ENCODE measurements around the gene RWDD2A.
A peak's percentile ranks its signal among the peaks of the same experiment; 100 is the strongest.

Gene RWDD2A

GRCh38 chr6:83221276-83221675 lies 28.1 kb downstream of the RWDD2A start (continued):
- no peak for TF ChIP-seq ZNF558 (tag by site-specific recombination; IDR thresholded peaks at IDR 0.05)
- TF ChIP-seq REPIN1 (tag by site-specific recombination; IDR thresholded peaks at IDR 0.05; ENCODE audit: low read depth): no peak
- no peak for TF ChIP-seq ZNF555 (tag by site-specific recombination; conservative IDR thresholded peaks at IDR 0.05)
- no peak for TF ChIP-seq ZSCAN30 (tag by site-specific recombination; IDR thresholded peaks at IDR 0.05)

DNA sequence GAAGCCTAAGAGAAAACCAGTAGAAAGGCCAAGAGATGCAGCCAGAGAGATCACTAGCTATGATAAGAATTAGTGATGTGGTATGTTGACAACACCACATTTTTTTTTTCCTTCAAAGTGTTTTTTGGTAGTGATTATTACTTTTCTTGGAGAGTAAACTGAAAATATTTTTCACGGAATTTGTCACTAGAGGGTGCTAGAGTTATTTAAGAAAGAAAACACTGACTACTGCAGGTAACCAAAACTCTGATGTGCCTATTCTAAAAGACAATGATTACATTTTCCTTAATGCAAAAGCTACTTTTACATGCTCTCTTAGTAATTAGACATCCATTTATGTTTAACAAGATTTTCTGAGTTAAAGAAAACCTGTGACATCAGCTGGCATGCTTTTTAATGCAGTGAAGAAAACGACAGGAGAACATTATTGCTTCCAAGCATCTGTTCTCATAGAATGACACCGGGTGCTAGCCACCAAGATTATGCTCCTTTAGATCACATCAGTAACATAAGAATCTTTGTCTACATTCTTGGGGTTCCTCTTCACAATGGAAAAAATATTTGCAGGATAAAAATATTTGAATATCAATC lies 28.8 kb downstream of the RWDD2A start:
- H3K27ac ChIP-seq (ENCODE audit: extremely low read depth, low read depth, low read length): no peak overlapping the region
- POLR2A ChIA-PET: interaction anchor here (0.8 to 0.9 kb wide), 2 partner anchors 155 to 292 kb away, joined by 3 read pairs; partner anchors contain the start of gene DOP1A
- TF ChIP-seq, protein P1, sequence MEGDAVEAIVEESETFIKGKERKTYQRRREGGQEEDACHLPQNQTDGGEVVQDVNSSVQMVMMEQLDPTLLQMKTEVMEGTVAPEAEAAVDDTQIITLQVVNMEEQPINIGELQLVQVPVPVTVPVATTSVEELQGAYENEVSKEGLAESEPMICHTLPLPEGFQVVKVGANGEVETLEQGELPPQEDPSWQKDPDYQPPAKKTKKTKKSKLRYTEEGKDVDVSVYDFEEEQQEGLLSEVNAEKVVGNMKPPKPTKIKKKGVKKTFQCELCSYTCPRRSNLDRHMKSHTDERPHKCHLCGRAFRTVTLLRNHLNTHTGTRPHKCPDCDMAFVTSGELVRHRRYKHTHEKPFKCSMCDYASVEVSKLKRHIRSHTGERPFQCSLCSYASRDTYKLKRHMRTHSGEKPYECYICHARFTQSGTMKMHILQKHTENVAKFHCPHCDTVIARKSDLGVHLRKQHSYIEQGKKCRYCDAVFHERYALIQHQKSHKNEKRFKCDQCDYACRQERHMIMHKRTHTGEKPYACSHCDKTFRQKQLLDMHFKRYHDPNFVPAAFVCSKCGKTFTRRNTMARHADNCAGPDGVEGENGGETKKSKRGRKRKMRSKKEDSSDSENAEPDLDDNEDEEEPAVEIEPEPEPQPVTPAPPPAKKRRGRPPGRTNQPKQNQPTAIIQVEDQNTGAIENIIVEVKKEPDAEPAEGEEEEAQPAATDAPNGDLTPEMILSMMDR (tag by site-specific recombination; IDR thresholded peaks at IDR 0.05): peak; percentile 48; the same call in 1 of the 2 replicates
- TF ChIP-seq ZNF394 (tag by site-specific recombination; IDR thresholded peaks at IDR 0.05; ENCODE audit: borderline replicate concordance): no peak
- TF ChIP-seq PRDM6 (tag by site-specific recombination; IDR thresholded peaks at IDR 0.05): 0 out of 2 replicates have a peak, but pooled peaks have one; percentile 19
- TF ChIP-seq ZNF654 (tag by site-specific recombination; IDR thresholded peaks at IDR 0.05; ENCODE audit: low read depth): peak; percentile 94
- TF ChIP-seq, protein P2, sequence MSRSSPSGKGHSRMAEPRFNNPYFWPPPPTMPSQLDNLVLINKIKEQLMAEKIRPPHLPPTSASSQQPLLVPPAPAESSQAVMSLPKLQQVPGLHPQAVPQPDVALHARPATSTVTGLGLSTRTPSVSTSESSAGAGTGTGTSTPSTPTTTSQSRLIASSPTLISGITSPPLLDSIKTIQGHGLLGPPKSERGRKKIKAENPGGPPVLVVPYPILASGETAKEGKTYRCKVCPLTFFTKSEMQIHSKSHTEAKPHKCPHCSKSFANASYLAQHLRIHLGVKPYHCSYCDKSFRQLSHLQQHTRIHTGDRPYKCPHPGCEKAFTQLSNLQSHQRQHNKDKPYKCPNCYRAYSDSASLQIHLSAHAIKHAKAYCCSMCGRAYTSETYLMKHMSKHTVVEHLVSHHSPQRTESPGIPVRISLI (tag by site-specific recombination; IDR thresholded peaks at IDR 0.05): 0 out of 2 replicates have a peak, but pooled peaks have one; percentile 46

DNA sequence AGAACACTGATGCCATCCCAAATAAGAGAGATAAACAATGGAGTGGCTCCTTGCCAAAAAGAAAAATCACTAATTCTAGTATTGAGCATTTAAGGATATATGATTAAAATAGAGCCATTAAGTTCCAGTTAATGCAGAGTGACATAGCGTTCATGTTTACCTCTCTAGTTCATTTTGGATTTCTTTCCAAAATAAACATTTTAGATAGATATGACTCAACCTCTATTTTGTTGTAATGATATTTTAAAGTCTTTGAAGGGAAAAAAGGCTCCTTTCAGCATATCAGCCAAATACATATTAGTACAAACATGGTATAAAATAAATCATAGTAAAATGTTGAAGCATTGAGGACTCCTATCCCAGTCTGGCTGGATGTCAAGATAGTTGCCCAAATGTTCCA lies 33.4 kb downstream of the RWDD2A start:
- TF ChIP-seq ZNF211 (tag by site-specific recombination; IDR thresholded peaks at IDR 0.05; ENCODE audit: low read depth) (no peak), ZNF629 (tag by site-specific recombination; IDR thresholded peaks at IDR 0.05) (0 out of 2 replicates have a peak, but pooled peaks have one; percentile 21), ZNF350 (tag by site-specific recombination; IDR thresholded peaks at IDR 0.05) (peak; percentile 13; the same call in 1 of the 2 replicates)
- ChIA-PET POLR2A (no interaction called here), CTCF (interaction anchor here (1.6 kb wide), 1 partner anchor 287 kb away, joined by 9 read pairs; the partner anchor contains the start of gene PRSS35)
- no peak overlapping the region for H3K27ac ChIP-seq (ENCODE audit: extremely low read depth, low read depth, low read length)
- H3K4me1 ChIP-seq (ENCODE audit: control insufficient read depth, insufficient read depth, low read length): no peaks in the 10 kb centered on the region
- no peaks in the 10 kb centered on the region for H3K9me3 ChIP-seq (ENCODE audit: control insufficient read depth, insufficient read depth, low read depth, low read length)
- H3K36me3 ChIP-seq (ENCODE audit: control insufficient read depth in 2 of 2, insufficient read depth in 1 of 2, low read length in 2 of 2): peaks cover 0 to 10% of the 10 kb centered on the region in 2 experiments; a peak in 1 of 3 replicates
- H3K4me3 ChIP-seq (ENCODE audit: low read depth, low read length): no peak overlapping the region

More for the DNA sequence above, 28.8 kb downstream of the RWDD2A start:
- CTCF ChIA-PET: interaction anchor here (0.5 to 9.0 kb wide), 62 partner anchors 9 to 1006 kb away, joined by 3 to 248 read pairs (median 4); partner anchors contain the start of genes DOP1A, PRSS35, RWDD2A and SNAP91
- Histone ChIP-seq H3K4me1 (ENCODE audit: control insufficient read depth, insufficient read depth, low read length) (no peaks in the 10 kb centered on the region), H3K9me3 (ENCODE audit: control insufficient read depth, insufficient read depth, low read depth, low read length) (no peaks in the 10 kb centered on the region), H3K4me3 (ENCODE audit: low read depth, low read length) (no peak overlapping the region), H3K36me3 (ENCODE audit: control insufficient read depth in 2 of 2, insufficient read depth in 1 of 2, low read length in 2 of 2) (peaks cover 0 to 18% of the 10 kb centered on the region in 2 experiments; a peak in 1 of 3 replicates)

DNA sequence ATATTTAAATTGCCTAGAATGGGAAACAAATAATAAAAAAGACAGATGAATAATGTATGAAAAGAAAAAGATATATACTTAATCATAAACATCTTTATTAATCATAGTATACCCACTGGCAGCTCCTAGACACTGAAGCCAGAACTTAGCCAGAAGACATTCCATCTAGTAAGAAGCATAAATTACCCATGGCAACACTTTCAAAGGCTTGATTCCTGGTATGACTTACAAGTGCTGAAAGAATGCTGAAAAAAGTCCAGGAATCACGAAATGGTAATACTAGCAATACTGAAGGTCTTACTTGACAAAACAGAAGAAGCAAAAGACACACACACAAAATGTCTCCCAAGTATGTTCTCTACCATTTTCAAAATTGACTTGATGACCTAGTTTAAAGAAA lies 38.0 kb downstream of the RWDD2A start:
- no peak overlapping the region for H3K4me3 ChIP-seq (ENCODE audit: low read depth, low read length)
- CTCF ChIA-PET: interaction anchor here (0.7 to 3.3 kb wide), 6 partner anchors 9 to 305 kb away, joined by 4 to 21 read pairs (median 6); partner anchors contain the start of gene PRSS35
- no peaks in the 10 kb centered on the region for H3K4me1 ChIP-seq (ENCODE audit: control insufficient read depth, insufficient read depth, low read length)
- H3K36me3 ChIP-seq (ENCODE audit: control insufficient read depth in 2 of 2, insufficient read depth in 1 of 2, low read length in 2 of 2): no peaks in the 10 kb centered on the region
- no peak overlapping the region for H3K27ac ChIP-seq (ENCODE audit: extremely low read depth, low read depth, low read length)
- POLR2A ChIA-PET: no interaction called here
- no peaks in the 10 kb centered on the region for H3K9me3 ChIP-seq (ENCODE audit: control insufficient read depth, insufficient read depth, low read depth, low read length)
- TF ChIP-seq ZNF274 (IDR thresholded peaks at IDR 0.05; ENCODE audit: low read length) (no peak), ZNF274 (tag by site-specific recombination; IDR thresholded peaks at IDR 0.05; ENCODE audit: borderline replicate concordance) (no peak), ZNF112 (tag by site-specific recombination; IDR thresholded peaks at IDR 0.05) (no peak), ZEB2 (tag by site-specific recombination; IDR thresholded peaks at IDR 0.05) (no peak), ZNF404 (tag by site-specific recombination; IDR thresholded peaks at IDR 0.05) (no peak), ZNF174 (tag by site-specific recombination; IDR thresholded peaks at IDR 0.05) (no peak), KLF8 (tag by site-specific recombination; IDR thresholded peaks at IDR 0.05) (no peak), ATF2 (tag by site-specific recombination; IDR thresholded peaks at IDR 0.05; ENCODE audit: low read depth) (no peak), ZNF660 (tag by site-specific recombination; IDR thresholded peaks at IDR 0.05) (no peak)
- TF ChIP-seq, protein P3, sequence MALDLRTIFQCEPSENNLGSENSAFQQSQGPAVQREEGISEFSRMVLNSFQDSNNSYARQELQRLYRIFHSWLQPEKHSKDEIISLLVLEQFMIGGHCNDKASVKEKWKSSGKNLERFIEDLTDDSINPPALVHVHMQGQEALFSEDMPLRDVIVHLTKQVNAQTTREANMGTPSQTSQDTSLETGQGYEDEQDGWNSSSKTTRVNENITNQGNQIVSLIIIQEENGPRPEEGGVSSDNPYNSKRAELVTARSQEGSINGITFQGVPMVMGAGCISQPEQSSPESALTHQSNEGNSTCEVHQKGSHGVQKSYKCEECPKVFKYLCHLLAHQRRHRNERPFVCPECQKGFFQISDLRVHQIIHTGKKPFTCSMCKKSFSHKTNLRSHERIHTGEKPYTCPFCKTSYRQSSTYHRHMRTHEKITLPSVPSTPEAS (tag by site-specific recombination; IDR thresholded peaks at IDR 0.05): no peak
